Testis (tissue), 3 donors: Measurements from ENCODE around the gene AUTS2. TPM values are rescaled to one million over a fixed set of nuclear protein-coding genes. Genes with fewer than 3 reads are reported as not detected.

ENCODE experiments used
- DNase-seq: peaks from one replicate; pipeline ENCODE4 v3.0.0-alpha.2; 2019
- H3K27ac ChIP-seq, 2 donors: fragments of 200-600 bp; sonication (generic); one replicate each; pipeline ENCODE4 v1.5.1; 2019
- H3K27me3 ChIP-seq: fragments of 200-600 bp; sonication (generic); one replicate; pipeline ENCODE4 v1.5.1; 2019
- H3K36me3 ChIP-seq: fragments of 200-600 bp; sonication (generic); one replicate; pipeline ENCODE4 v1.5.1; 2017; ENCODE audit warnings: low read depth; ENCODE audit errors: missing control alignments
- H3K4me1 ChIP-seq: fragments of 200-600 bp; sonication (generic); one replicate; pipeline ENCODE4 v1.5.1; 2019
- H3K4me3 ChIP-seq, 2 donors: fragments of 200-600 bp; sonication (generic); one replicate each; pipeline ENCODE4 v1.5.1; 2017 to 2019
- H3K9me3 ChIP-seq: fragments of 200-600 bp; sonication (generic); one replicate; pipeline ENCODE4 v1.5.1; 2017
- CTCF ChIP-seq, 3 experiments: fragments of 450-650 bp in 2 of 3; fragments of 200-600 bp in 1 of 3; sonication (generic) in 1 of 3; IDR thresholded peaks; one replicate each; pipeline ENCODE4 v1.5.1; 2016 to 2019; ENCODE audit warnings: antibody characterized with exemption in 3 of 3, mild to moderate bottlenecking in 2 of 3, moderate library complexity in 1 of 3
- POLR2A ChIP-seq: fragments of 450-650 bp; IDR thresholded peaks from one replicate; pipeline ENCODE4 v1.6.1; 2017; ENCODE audit warnings: antibody characterized with exemption, mild to moderate bottlenecking, moderate library complexity
- WGBS, 2 donors: methylation state at CpG; one replicate each; pipeline ENCODE4 v1.1.5; 2018; 5-methylcytosine and 5-hydroxymethylcytosine counted together
- intact Hi-C: fragments of 100-400 bp; cut with DNase I; formaldehyde crosslinking; loops from one replicate; pipeline ENCODE4 v1.15.1; 2023; ENCODE audit warnings: low total_unique reads
- polyA plus RNA-seq: library from polyadenylated mRNA; stranded (reverse); fragments of 350-450 nt; fragmentation: Illumina TruSeq; extraction: RNeasy Lipid Tissue Mini Kit (QIAGEN cat#74804); gene quantifications from one replicate; pipeline ENCODE4 v1.2.3, GENCODE V29; 2014; ENCODE audit warnings: low read depth, low replicate concordance; ENCODE audit not compliant: insufficient read depth
- total RNA-seq, 2 donors: library from RNA; depleted of rRNA; stranded (reverse); fragments of >200 nt; gene quantifications; one replicate each; pipeline ENCODE4 v1.2.3, GENCODE V29; 2016

AUTS2 gene
- total and polyA plus RNA-seq, 3 donors from 2014 or later = 21.3 to 75.5 (median 56.1) TPM

DNA sequence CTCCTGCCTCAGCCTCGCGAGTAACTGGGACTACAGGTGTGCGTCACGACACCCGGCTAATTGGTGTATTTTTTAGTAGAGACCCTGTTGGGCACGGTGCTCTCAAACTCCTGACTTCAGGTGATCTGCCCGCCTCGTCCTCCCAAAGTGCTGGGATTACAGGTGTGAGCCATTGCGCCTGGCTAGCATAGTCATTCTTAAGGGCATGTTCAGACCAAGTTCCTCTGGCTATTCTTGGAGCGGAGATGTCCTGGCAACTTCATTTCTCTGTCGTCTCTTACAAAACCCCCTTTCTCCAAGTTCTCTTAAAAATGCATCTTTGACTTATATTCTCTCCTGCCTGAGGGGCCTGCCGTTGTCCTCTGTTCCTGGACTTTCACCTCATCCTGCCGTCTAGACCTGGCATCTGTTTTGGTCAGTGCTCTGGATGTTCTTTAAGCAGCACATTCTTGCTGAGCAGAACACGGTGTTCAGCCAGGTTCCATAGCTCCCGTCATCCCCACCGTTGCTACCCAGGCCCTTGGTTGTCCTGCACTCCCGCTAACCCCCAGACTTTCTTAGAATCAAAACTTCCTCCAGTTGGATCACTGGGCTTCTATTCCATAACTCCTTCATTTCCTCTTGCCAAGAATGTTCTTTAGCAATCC, 1023.8 kb downstream of the AUTS2 start:
- no peak overlapping the region for H3K4me3 ChIP-seq
- 81 to 82% methylated on average over 17 of the region's 17 CpGs for WGBS, 2 donors
- peak; percentile 23 for DNase-seq
- H3K27me3 ChIP-seq = no peaks in the 10 kb centered on the region
- H3K36me3 ChIP-seq = no peaks in the 10 kb centered on the region
- intact Hi-C loops = no loop called here
- peaks cover 2% of the 10 kb centered on the region for H3K4me1 ChIP-seq
- H3K9me3 ChIP-seq = no peaks in the 10 kb centered on the region
- H3K27ac ChIP-seq = no peak overlapping the region
- TF ChIP-seq POLR2A (no peak), CTCF (IDR thresholded peaks at IDR 0.05) (no peak)

- TF ChIP-seq POLR2A (no peak), CTCF (IDR thresholded peaks at IDR 0.05) (no peak)
- H3K36me3 ChIP-seq = no peaks in the 10 kb centered on the region
- intact Hi-C loops = no loop called here
- no peak for DNase-seq
- peaks cover 2% of the 10 kb centered on the region for H3K4me1 ChIP-seq
- no peaks in the 10 kb centered on the region for H3K27me3 ChIP-seq
- no peak overlapping the region for H3K27ac ChIP-seq
- no peak overlapping the region for H3K4me3 ChIP-seq
- H3K9me3 ChIP-seq = no peaks in the 10 kb centered on the region
- 91 to 93% methylated on average over 5 of the region's 5 CpGs for WGBS, 2 donors
Observed at GRCh38 chr7:70622936-70623335, 1024.7 kb downstream of the AUTS2 start.

DNA sequence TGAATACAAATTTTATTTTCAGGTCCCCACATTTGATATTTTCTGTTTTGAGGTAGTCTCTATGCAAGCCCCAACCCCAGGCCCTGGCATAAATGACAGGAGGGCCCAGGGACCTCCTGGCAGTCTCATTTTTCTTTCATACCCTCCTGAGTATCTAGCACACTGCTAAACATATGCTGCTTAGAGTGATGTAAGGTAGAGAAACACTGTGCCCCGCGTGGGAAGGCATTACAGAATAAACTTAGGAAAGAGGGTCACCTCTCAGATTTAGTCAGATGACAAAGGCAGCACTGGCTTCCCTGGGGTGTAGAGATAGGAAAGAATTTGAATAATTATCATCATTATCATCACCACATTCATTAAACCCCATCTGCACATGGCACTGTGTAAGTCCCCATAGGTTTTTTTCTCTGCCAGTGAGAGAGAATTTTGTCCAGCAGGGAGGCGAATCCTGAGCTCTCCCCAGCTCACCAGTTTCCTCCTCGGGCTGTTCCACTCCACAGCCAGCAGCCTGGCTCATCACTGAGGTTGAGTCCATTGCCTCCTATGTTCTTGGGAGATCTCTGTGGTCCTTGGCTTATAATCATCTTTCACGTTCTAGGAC, 1026.3 kb downstream of the AUTS2 start:
- WGBS, 2 donors = 88 to 91% methylated on average over 5 of the region's 5 CpGs
- intact Hi-C loops = no loop called here
- H3K4me1 ChIP-seq = peaks cover 2% of the 10 kb centered on the region
- no peaks in the 10 kb centered on the region for H3K36me3 ChIP-seq
- no peak overlapping the region for H3K27ac ChIP-seq
- no peak overlapping the region for H3K4me3 ChIP-seq
- H3K27me3 ChIP-seq = no peaks in the 10 kb centered on the region
- TF ChIP-seq POLR2A (no peak), CTCF (IDR thresholded peaks at IDR 0.05) (no peak)
- no peaks in the 10 kb centered on the region for H3K9me3 ChIP-seq
- no peak for DNase-seq

DNA sequence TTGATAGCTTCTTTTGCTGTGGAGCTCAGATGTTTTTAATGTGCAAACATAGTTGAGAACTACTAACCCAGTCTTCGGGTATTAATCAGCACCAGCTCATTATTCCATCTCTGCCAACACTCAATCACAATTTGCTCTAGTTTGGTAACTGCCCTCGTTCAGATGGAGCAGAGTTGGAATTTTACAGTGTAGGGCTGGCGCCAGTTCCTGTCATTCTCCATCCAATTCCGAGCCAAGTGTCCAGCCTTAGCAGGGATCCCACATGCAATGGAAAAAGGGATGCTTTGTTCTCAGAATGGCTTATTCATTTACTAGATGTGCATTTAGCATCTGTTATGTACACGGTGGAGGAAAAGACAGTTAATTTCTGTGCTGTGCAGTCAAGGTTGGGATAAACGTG, 1029.2 kb downstream of the AUTS2 start:
- no peaks in the 10 kb centered on the region for H3K4me1 ChIP-seq
- TF ChIP-seq POLR2A (no peak), CTCF (IDR thresholded peaks at IDR 0.05) (no peak)
- H3K27me3 ChIP-seq = no peaks in the 10 kb centered on the region
- no peaks in the 10 kb centered on the region for H3K36me3 ChIP-seq
- H3K9me3 ChIP-seq = no peaks in the 10 kb centered on the region
- intact Hi-C loops = no loop called here
- 88 to 91% methylated on average over 6 of the region's 6 CpGs for WGBS, 2 donors
- DNase-seq = no peak
- H3K27ac ChIP-seq = no peak overlapping the region
- H3K4me3 ChIP-seq = no peak overlapping the region

DNA sequence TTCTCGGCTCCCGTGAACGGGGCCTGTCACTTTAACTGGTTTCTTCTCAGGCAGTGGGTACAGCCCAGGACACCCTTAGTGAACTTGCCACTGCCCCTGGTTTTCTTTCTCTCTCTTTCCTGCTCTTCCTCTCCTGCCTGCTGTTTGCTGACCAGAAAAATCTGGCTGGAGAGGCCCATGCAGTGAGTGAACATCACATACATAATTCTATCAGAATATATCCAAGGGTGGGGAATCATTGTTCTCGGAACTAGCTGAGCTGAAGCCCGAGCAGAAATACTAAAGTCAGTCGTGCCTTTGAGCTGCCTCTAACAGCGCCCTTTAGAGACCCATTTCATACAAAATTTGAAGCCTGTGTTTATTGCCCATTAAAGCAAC, 1032.2 kb downstream of the AUTS2 start:
- H3K27ac ChIP-seq = no peak overlapping the region
- 61 to 76% methylated on average over 7 of the region's 7 CpGs for WGBS, 2 donors

More for the DNA sequence above, 1032.2 kb downstream of the AUTS2 start:
- Histone ChIP-seq H3K4me1 (no peaks in the 10 kb centered on the region), H3K4me3 (no peak overlapping the region), H3K36me3 (no peaks in the 10 kb centered on the region), H3K9me3 (no peaks in the 10 kb centered on the region), H3K27me3 (no peaks in the 10 kb centered on the region)
- TF ChIP-seq CTCF (IDR thresholded peaks at IDR 0.05) (no peak), POLR2A (no peak)
- intact Hi-C loops = no loop called here
- DNase-seq = no peak
